GM21529 (cell line): ENCODE data around the gene KDM7A.
"Not testable (repeated sequence)": the region's sequence is repeated elsewhere in the genome, so short reads cannot be mapped to it uniquely, and the experiment has no call there.

Experiments used
- ATAC-seq: cut with Tn5 transposase; IDR thresholded peaks from one replicate; pipeline ENCODE4 v1.9.1; 2021; ENCODE audit not compliant: unreplicated experiment

KDM7A gene

DNA sequence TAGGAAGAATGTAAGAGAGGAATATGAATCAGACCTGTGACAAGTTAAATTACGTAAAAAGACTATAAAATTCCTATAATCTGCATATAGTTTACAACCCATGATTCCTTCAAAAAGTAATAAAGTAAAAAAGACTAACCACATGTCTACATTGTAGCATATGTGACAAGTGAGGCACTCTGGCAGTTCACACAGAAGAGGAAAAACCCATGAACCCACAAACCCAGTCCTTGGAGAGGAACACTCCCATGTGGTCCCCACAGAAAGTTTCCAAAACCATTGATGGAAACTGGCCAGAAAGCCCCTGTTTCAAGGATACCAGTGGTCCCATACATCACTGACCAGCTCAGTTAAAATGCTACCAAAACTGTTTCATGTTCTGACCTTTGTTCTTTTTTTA, 15.7 kb downstream of the KDM7A start:
- ATAC-seq, result no peak

DNA sequence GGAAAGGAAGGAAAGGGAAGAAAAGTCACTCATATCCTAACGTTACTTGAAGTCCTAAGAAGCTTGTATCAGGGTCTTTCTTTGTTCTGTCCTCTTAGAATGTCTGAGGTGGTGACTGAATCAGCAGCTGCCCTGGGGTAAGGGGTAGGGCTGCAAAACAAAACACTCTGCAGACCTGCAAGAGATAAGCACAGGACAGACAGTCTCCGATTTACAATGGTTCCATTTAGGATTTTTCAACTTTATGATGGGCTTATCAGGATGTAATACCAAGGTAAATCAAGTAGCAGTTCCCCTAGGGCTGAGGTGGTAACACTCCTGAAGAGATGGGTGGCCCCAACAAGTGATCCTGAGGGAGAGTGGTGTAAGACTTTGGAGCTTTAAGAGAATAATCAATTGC, 16.5 kb downstream of the KDM7A start:
- no peak for ATAC-seq

DNA sequence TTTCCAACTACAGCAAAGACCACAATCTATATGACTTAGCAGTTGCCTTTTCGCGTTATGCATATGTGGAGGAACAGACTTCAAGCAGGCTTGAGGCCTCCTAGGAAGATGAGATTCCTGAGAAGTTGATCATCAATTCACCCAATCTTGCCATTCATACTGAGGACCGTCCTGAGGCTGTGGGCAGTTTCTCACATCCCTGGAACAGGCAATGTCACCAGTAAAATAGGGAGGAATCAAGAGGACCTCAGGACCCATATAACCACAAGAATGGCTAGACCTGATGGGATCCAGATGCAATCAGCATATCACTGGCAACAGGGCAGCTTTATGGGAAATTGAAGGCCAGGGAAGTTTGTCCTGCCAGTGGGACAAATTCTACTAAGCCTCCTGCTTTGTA, 17.3 kb downstream of the KDM7A start:
- ATAC-seq, result no peak

DNA sequence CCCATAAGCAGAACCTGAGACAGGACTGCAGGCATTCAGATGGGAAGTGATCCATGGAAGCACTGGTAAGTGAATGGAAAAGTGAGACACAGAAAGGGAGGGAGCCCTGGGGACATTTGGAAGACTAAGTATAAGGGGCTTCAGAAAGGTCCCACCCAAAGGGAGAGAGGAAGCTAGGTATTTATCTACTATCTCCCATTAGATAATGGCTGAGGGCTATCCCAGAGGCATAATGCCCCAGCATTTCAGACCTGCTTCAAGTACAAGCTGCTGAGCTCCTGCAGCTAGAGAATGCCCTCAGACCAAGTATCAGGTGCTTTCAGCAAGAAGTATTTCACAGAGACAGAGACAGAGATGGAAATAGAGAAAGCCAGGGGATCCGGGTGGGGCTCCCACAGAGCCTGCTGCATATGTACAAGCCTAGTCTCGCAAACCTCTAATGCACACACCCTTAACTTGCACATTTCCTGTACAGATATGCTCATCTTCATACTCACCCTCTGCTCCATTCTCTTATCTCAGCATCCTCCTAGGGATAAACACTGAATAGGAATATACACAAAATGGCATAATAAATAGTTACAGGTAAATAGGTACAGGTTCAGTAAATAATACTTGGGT, 20.2 kb downstream of the KDM7A start:
- ATAC-seq, result no peak

DNA sequence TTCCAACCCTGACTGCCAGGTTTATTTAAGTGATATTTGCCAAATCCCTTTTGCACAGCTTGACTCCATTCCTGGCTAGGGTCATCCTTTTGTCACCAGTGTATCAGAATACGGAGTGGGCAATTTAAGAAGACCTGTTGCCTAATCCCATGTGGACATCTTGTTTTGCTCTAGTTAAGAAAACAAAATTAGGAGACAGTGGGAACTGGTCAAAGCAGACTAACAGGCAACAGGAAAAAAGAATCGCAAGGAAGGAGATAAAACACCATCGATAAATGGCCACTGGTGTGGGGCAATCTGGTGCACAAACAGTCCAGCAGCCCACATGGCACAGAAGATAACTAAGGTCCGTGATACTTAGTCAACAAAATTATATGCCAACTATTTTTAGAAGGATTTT, 21.4 kb downstream of the KDM7A start:
- no peak for ATAC-seq

DNA sequence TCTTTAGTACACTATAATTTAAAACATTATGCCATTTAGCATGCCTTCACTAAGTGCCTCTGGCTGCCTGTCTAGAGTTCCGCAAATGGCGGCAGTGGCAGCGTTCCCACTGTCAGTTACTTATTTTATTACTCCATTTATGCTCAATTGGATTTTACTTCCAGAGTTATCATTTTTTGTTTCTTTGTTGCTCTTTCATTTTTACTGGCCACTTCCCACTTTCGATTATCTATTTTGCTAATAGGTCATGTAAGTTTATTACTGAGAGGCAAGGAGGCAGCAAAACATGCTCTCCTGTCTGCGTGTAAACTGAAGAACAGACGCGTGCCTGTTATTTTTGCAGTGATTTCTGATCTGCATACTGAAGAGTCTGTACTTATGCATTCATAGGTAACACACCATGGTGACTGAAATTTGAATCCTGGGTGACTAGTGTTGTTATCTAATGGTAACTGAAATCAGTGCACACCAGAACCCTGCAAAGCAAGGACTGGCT, 23.1 kb downstream of the KDM7A start:
- no peak for ATAC-seq

DNA sequence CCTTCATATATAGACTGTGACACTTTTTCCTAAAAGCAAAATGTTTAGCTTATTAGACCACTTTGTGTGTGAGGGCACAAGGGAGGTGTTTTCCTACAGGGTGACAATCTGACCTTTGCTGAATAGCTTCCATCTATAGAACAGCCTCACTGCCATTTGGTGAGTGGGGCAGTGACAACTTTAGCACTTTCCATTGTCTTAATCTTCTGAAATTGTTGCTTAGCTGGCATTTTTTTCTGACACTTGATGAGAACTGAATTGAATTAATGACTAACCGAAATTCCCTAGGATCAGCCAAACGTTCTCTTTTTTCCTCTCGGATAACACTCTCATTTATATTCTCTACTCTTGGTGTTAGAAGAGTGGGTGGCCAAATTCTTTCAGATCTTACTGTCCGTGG, 30.2 kb downstream of the KDM7A start:
- no peak for ATAC-seq

DNA sequence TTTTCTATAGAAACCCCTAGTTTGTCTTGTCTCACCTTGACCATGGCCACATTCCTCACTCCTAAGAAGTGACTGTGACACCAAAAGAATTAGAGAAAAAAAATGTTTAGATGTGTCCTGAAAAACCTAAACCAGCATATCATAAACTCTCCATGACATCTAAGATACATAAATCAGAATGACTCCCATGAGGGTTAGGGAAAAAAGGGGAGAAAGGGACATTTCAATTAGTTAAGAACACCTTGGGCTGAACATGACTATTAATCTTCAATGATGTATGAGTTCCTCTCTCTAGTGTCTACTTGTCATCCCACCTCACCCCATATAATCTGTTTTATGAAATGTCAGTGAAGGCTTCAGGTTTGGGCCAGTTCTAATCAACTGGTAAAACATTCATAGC, 31.1 kb downstream of the KDM7A start:
- ATAC-seq, result no peak

DNA sequence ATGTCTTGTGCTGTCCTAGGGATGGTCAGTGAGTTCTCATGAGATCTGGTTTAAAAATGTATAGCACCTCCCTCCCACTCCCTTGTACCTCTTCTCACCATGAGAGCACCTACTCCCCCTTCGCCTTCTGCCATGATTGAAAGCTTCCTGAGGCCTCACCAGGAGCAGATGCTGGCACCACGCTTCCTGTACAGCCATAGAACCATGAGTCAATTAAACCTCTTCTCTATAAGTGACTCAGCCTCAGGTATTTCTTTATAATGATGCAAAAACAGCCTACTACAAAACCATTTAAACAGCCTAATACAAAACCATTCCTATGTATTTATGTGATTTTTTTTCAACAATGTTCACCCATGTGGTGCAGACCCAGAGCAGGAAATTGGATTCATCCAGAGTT, 32.0 kb downstream of the KDM7A start:
- no peak for ATAC-seq

DNA sequence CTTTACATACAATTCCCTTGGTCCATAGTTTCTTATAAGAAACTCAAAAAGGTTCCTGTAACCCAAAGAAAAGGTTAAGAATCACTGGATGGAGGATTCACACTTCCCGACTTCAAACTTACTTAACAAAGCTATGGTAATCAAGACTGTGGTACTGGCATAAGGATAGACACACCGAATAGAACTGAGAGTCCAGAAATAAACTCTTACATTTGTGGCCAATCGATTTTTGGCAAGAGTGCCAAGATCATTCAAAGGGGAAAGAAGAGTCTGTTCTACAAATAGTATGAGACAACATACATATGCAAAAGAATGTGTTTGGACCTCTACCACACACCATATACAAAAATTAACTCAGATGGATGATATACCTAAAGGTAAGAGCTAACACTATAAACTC, 32.8 kb downstream of the KDM7A start:
- ATAC-seq, result no peak

DNA sequence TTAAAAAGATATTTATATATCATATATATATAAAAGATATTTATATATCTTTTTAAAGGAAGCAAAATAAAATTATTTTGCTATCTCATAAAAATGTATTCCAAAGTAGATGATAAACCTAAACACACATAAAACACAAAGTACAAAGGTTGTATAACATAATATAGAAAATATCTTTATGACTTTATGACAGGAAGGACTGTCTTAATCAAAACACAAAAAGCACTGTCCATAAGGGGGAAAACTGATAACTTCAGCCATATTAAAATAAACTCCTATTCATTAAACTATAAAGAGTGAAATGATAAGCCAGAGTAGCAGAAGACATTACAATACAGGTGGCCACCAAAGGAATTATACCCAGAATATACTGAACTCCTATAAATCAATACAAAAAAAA, 34.8 kb downstream of the KDM7A start:
- no peak for ATAC-seq

DNA sequence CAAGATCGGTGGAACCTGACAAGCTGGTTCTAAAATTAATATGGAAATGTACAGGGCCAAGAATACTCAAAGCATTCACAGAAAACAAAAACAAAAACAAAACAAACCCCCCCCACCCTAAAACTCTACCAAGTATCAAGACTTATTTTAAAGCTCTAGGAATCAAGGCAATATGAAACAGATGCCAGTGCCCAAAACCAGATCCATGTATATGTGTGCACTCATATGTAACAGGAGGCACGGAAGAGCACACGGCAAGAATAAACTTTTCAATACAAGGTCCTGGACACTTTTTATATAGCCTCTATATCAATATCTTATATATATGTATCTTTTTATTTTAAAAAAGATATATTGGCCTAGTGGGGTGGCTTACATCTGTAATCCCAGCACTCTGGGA, 35.5 kb downstream of the KDM7A start:
- no peak for ATAC-seq

DNA sequence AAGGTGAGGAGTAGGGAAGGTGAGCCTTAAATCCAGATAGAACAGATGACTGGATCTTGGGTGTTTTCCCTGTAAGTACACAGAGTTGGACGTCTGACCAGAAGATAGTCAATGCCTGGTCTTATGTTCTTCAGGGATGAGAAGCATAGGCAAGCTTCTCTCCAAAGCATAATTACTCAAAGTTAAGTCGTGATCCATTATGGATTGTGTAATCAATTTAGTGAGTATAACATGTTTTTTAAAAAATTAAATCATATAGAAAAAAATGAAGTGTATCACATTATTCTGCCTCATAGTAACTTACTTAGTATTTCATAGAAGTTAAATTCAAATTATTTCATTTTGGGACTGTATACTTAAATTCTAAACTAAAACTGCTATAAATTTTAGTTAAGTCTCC, 39.7 kb downstream of the KDM7A start:
- no peak for ATAC-seq

DNA sequence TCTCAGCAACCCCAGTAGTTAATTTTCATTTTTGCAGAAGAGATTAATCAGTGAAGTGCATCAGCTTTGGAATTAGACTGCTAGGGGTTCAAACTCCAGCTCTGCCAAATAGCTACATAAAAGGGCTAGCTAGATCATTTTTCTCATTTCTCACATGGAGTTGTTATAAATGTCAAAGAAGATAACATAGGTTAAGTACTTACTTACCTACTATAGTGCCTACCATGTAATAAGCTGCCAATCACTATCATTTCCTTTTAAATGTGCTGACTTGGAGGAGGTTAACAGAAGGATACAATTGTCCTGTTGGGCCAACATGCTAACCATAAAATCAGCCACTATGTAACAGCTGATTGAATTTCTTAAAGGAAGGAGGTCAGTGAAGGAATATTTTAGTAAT, 40.7 kb downstream of the KDM7A start:
- ATAC-seq, result no peak

DNA sequence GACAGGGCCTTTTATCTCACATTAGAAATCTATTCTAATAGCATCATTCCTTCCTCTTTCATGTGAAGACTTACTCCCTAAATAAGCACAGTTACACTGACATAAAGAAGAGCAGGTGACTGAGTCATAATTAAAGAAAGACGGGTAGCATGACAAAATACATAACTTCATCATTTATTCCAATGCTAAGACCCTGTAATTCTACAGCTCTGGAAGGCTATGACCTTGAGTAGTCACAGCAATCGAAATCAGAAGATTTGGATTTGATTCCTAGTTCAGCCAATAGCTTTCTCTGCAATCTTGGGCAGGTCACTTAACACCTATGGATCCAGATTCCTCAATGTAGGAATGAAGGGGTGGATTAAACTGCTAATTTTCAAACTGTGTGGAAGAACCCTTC, 42.7 kb downstream of the KDM7A start:
- no peak for ATAC-seq

DNA sequence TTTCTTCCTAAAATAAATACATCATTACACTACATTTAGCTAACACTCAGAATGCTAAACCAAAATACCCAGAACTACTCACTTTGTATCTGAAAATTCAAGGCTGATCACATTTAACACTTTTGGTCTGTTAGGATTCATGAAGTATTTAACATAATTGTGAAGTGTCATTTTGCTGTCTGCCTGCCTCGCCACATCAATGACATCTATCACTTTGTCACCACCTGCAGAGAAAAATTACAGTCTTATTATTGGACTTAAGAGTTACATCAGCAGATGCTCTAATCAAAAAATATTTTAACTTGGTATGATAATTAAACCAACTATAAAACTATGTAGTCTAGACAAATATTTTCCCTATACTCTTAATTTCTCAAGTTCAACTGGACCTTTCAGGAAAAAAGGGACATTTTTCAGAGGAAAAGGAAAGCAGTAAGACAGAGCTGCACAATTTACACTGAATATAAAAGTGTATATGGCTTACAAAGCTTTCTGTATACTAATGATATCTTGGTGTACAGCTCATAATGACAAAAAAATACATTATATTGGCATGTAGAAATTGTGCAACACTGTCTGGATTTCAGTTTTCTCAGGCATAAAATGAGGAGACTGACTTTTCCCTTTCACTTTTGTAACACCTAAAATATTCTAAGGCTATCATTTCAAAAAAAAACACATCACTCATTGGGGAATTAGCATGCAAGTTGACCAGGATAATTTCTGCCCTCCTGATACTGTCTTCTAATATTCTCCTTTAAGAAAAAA, 49.2 kb downstream of the KDM7A start:
- ATAC-seq, result no peak

DNA sequence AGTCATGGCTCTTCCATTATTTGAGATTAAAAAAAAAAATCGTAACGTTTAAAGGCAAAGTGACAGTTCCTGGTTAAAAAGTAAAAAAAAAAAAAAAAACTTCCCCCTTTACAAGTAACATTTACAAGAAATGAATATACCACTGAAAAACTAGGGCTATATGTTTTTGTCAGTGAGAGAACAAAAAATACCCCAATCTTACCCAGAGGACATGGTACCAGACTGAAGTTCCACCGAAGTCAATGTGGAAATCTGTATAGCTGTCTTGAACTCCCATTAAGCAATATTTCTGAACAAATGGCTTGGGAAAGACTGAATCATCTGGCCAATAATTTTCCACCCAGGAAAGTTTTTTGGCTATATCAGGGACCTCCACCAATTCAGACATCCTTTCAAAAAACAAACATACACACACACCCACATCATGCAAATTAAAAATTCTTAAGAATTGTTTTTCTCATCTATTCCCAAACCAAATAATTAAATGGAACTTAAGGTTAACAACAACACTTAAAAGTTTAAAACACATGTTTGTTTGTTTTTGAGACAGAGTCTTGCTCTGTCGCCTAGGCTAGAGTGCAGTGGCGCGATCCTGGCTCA, 50.2 kb downstream of the KDM7A start:
- ATAC-seq, result no peak

DNA sequence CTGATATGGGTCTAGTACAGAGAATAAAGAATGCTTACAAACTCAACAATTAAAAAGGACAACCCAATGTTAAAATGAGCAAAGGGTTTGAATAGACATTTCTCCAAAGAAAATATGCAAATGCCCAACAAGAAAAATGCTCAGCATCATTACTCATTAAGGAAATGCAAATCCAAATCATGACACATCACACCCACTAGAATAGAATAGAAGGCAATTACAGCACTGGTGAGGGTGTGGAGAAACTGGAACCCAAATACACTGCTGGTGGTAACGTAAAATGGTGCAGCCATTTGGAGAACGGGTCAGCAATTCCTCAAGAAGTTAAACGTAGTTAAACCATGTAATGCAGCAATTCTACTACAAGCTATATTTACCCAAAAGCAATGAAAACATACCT, 53.8 kb downstream of the KDM7A start:
- ATAC-seq, result no peak

DNA sequence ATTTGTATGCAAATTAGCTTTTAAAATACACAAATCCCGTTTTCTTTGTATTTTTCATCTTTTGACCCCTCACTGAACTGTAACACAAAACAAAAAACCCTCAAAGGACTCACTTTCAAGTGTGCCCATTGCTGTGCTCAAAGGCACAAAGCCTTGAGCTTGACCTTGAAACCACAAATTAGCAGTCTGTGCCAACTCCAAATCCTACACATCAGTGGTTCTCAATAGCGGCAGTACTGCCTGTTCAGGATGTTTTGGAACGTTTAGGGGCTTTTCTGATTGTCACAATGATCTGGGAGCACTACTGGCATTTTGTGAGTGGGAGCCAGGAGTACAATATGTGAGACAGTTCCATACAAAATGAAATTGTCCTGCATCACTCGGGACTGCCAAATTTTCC, 55.5 kb downstream of the KDM7A start:
- ATAC-seq, result no peak

DNA sequence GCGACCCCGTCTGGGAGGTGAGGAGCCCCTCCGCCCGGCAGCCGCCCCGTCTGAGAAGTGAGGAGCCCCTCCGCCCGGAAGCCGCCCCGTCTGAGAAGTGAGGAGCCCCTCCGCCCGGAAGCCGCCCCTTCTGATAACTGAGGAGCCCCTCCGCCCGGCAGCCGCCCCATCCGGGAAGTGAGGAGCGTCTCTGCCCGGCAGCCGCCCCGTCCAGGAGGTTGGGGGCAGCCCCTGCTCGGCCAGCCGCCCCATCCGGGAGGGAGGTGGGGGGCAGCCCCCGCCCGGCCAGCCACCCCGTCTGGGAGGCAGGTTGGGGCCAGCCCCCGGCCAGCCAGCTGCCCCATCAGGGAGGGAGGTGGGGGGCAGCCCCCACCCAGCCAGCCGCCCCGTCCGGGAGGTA, 62.0 kb downstream of the KDM7A start:
- not testable (repeated sequence) for ATAC-seq

DNA sequence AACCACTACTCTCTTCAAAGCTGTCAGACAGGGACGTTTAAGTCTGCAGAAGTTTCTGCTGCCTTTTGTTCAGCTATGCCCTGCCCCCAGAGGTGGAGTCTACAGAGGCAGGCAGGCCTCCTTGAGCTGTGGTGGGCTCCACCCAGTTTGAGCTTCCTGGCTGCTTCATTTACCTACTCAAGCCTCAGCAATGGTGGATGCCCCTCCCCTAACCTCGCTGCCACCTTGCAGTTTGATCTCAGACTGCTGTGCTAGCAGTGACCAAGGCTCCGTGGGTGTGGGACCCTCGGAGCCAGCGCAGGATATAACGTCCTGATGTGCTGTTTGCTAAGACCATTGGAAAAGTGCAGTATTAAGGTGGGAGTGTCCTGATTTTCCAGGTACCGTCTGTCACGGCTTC, 68.0 kb downstream of the KDM7A start:
- ATAC-seq, result not testable (repeated sequence)

DNA sequence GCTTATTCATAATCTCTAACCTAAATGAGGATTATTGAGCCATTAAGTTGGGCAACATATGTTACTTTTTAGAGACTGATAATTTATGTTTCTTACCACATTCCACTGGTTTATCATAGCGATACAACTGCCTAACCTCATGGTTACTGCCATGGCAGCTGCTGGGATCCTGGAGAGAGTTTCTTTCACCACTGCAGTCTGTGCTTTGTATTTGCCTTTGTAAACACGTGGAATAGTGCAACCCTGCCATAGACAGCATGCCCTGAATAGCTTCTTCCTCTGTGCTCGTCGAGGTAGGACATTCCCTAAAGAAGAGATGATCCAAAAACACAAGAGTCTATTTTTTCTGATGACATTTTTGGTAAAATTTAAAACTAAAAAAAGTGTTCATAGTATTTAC, 80.3 kb downstream of the KDM7A start:
- no peak for ATAC-seq
